ENCODE results near the gene PCDHGA11.
"Not testable (repeated sequence)": the region's sequence is repeated elsewhere in the genome, so short reads cannot be mapped to it uniquely, and the experiment has no call there.

Gene PCDHGA11

DNA sequence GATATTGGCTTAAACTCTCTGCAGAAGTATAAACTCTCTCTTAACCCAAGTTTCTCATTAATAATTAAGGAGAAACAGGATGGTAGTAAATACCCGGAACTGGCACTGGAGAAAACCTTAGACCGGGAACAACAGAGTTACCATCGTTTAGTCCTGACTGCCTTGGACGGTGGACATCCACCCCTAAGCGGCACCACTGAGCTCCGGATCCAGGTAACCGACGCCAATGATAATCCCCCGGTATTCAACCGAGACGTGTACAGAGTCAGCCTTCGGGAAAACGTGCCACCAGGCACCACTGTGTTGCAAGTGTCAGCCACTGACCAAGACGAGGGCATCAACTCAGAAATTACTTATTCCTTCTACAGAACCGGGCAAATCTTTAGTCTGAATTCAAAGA lies 22.2 kb upstream of the PCDHGA11 start:
- DNase-seq (ENCODE audit: low read depth in 2 of 2), result no peak

DNA sequence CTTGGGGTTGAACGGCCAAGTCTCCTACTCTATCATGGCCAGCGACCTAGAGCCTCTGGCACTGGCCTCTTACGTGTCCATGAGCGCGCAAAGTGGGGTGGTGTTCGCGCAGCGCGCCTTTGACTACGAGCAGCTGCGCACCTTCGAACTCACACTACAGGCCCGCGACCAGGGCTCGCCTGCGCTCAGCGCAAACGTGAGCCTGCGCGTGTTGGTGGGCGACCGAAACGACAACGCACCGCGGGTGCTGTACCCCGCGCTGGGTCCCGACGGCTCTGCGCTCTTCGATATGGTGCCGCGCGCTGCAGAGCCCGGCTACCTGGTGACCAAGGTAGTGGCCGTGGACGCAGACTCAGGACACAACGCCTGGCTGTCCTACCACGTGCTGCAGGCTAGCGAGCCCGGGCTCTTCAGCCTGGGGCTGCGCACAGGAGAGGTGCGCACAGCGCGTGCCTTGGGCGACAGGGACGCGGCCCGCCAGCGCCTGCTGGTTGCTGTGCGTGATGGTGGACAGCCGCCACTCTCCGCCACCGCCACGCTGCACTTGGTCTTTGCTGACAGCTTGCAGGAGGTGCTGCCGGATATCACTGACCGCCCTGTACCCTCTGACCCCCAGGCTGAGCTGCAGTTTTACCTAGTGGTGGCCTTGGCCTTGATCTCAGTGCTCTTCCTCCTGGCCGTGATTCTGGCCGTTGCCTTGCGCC lies 21.1 kb upstream of the PCDHGA11 start:
- DNase-seq (ENCODE audit: low read depth in 2 of 2), result no peak

DNA sequence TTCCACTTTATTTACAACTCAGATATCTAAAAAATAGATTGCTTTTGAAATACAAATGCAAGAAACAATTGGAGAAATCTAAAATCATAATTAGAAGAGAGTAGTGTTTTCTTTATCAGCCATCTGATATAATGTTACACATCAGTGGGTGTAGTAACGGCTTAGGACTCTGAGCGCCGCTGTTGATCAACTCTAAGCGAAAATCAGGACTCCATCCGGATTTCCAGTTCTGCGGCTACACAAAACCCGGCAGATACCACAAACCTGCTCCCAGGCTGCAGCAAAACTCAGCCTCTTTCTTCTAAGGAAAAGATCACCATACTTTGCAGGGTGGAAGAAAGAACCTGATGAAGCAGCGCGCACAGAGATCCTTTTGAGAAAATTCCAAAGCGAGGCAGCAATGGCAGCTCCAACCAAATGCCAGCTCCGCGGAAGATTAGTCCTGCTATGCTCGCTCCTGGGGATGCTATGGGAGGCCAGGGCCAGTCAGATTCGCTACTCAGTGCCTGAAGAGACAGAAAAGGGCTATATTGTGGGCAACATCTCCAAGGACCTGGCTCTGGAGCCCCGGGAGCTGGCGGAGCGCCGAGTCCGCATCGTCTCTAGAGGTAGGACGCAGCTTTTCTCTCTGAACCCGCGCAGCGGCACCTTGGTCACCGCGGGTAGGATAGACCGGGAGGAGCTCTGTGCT lies 18.2 kb upstream of the PCDHGA11 start, which contains the start of gene PCDHGA9:
Gene PCDHGA9 (plus strand): TSS at position 226 of the 691 bp plus-strand sequence. CDS start 175 bp downstream, at position 401.
- no peak for DNase-seq (ENCODE audit: low read depth in 2 of 2)

- no peak for DNase-seq (ENCODE audit: low read depth in 2 of 2)
These were observed 17.5 kb upstream of the PCDHGA11 start for GRCh38 chr5:141403387-141403786.

GRCh38 chr5:141407790-141408505 lies 12.9 kb upstream of the PCDHGA11 start, which contains the start of gene PCDHGB6:
Gene PCDHGB6 (plus strand): TSS chr5:141408021. CDS start chr5:141408203, 182 bp downstream.
- DNase-seq (ENCODE audit: low read depth in 2 of 2), result peak in 1 of 2 donors; percentile 23

DNA sequence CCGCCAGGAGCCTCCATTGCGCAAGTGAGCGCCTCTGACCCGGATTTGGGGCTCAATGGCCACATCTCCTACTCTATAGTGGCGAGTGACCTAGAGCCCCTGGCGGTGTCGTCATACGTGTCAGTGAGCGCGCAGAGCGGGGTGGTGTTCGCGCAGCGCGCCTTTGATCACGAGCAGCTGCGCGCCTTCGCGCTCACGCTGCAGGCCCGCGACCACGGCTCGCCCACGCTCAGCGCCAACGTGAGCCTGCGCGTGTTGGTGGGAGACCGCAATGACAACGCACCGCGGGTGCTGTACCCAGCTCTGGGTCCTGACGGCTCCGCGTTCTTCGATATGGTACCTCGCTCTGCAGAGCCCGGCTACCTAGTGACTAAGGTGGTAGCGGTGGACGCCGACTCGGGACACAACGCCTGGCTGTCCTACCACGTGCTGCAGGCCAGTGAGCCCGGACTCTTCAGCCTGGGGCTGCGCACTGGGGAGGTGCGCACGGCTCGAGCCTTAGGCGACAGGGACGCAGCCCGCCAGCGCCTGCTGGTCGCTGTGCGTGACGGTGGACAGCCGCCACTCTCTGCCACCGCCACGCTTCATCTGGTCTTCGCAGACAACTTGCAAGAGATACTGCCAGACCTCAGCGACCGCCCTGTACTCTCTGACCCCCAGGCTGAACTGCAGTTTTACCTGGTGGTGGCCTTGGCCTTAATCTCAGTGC lies 11.1 kb upstream of the PCDHGA11 start:
- no peak for DNase-seq (ENCODE audit: low read depth in 2 of 2)

DNA sequence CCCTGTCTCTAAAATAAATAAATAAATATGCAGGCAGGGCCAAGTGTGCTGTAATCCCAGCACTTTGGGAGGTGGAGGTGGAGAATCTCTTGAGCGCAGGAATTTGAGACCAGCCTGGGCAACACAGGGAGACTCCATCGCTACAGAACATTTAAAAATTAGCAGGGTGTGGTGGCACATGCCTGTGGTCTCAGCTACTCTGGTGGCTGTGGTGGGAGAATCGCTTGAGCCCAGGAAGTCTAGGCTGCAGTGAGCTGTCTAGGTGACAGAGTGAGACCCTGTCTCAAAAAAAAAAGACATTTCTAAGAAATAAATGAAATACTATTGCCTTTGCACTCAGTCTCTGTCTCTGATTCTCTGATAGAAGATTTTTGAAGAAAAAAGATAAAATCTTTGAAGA lies 9.3 kb upstream of the PCDHGA11 start:
- no peak for DNase-seq (ENCODE audit: low read depth in 2 of 2)

DNA sequence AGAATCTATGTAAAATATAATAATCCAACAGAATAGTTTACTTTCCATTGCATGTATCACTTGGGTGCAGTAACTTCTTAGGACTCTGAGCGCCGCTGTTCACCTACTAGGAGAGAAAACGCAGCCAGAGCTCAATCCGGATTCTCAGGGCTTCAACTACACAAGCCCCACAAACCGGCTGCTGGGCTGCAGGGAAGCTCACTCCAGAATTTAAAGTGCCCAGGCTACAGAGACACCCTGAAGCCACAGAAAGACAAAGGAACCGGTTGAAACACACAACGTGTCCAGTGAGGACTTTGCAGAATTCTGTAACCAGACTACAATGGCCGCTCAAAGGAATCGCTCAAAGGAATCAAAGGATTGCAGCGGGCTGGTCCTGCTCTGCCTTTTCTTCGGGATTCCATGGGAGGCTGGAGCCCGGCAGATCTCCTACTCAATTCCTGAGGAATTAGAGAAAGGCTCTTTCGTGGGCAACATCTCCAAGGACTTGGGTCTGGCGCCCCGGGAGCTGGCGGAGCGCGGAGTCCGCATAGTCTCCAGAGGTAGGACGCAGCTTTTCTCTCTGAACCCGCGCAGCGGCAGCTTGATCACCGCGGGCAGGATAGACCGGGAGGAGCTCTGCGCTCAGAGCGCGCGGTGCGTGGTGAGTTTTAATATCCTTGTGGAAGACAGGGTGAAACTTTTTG lies 7.9 kb upstream of the PCDHGA11 start, which contains the start of gene PCDHGA10:
Gene PCDHGA10 (plus strand): TSS at position 134 of the 686 bp plus-strand sequence. CDS start 189 bp downstream, at position 323.
- DNase-seq (ENCODE audit: low read depth in 2 of 2), result no peak

DNA sequence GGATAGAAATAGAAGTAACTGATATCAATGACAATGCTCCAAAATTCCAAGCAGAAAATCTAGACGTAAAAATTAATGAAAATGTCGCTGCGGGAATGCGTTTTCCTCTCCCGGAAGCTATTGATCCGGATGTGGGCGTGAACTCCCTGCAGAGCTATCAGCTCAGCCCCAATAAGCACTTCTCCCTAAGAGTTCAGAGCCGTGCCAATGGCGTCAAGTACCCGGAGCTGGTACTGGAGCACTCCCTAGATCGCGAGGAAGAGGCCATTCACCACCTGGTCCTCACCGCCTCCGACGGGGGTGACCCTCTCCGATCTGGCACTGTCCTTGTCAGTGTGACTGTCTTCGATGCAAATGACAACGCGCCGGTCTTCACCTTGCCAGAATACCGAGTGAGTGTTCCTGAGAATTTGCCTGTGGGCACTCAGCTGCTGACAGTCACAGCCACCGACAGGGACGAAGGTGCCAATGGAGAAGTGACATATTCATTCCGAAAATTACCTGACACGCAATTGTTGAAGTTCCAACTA lies 7.2 kb upstream of the PCDHGA11 start:
- no peak for DNase-seq (ENCODE audit: low read depth in 2 of 2)

- DNase-seq (ENCODE audit: low read depth in 2 of 2), result not testable (repeated sequence)
These were observed 6.1 kb upstream of the PCDHGA11 start for GRCh38 chr5:141414548-141415274.

DNA sequence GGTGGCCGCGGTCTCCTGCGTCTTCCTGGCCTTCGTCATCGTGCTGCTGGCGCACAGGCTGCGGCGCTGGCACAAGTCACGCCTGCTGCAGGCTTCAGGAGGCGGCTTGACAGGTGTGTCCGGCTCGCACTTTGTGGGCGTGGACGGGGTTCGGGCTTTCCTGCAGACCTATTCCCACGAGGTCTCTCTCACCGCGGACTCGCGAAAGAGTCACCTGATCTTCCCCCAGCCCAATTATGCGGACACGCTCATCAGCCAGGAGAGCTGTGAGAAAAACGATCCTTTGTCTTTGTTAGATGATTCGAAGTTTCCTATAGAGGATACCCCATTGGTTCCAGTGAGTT lies 5.6 kb upstream of the PCDHGA11 start:
- not testable (repeated sequence) for DNase-seq (ENCODE audit: low read depth in 2 of 2)

GRCh38 chr5:141417494-141418172 lies 3.2 kb upstream of the PCDHGA11 start, which contains the start of gene PCDHGB7:
Gene PCDHGB7 (plus strand): TSS chr5:141417677. CDS start chr5:141417860, 183 bp downstream.
- DNase-seq (ENCODE audit: low read depth in 2 of 2), result peak; percentile 42 to 50

DNA sequence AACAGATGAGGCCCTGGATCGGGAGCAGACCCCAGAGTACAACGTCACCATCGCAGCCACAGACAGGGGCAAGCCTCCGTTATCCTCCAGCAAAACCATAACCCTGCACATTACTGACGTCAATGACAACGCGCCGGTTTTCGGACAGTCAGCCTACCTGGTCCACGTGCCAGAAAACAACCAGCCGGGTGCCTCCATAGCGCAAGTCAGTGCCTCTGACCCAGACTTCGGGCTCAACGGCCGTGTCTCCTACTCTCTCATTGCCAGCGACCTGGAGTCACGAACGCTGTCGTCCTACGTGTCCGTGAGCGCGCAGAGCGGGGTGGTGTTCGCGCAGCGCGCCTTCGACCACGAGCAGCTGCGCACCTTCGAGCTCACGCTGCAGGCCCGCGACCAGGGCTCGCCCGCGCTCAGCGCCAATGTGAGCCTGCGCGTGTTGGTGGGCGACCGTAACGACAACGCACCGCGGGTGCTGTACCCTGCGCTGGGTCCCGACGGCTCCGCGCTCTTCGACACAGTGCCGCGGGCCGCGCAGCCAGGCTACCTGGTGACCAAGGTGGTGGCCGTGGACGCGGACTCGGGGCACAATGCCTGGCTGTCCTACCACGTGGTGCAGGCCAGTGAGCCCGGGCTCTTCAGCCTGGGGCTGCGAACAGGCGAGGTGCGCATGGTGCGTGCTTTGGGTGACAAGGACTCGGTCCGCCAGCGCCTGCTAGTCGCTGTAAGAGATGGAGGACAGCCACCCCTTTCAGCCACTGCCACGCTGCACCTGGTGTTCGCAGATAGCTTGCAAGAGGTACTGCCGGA lies 1.6 kb upstream of the PCDHGA11 start:
- DNase-seq (ENCODE audit: low read depth in 2 of 2), result no peak

DNA sequence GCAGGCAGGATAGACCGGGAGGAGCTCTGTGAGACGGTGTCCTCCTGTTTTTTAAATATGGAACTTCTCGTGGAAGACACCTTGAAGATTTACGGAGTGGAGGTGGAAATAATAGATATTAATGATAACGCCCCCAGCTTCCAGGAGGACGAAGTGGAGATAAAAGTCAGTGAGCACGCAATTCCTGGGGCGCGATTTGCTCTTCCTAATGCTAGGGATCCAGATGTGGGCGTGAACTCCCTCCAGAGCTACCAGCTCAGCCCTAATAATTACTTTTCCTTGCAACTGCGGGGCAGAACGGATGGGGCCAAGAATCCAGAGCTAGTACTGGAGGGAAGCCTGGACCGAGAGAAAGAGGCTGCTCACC lies 621 bp downstream of the PCDHGA11 start:
- no peak for DNase-seq (ENCODE audit: low read depth in 2 of 2)

GRCh38 chr5:141422742-141423291 lies 2.0 kb downstream of the PCDHGA11 start:
- DNase-seq (ENCODE audit: low read depth in 2 of 2), result no peak

DNA sequence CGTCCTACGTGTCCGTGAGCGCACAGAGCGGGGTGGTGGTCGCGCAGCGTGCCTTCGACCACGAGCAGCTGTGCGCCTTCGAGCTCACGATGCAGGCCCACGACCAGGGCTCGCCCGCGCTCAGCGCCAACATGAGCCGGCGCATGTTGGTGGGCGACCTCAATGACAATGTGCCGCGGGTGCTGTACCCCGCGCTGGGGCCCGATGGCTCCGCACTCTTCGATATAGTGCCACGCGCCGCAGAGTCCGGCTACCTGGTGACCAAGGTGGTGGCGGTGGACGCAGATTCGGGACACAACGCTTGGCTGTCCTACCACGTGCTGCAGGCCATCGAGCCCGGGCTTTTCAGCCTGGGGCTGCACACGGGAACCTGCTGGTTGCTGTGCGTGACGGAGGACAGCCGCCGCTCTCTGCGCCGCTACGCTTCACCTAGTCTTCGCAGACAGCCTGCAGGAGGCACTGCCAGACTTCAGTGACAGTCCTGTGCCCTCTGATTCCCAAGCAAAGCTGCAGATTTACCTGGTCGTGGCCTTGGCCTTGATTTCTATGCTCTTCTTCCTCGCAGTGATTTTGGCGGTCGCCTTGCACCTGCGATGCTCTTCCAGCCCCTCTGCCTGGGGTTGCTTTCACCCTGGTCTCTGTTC lies 7.1 kb downstream of the PCDHGA11 start:
- no peak for DNase-seq (ENCODE audit: low read depth in 2 of 2)

GRCh38 chr5:141430332-141431113 lies 9.7 kb downstream of the PCDHGA11 start, which contains the start of gene PCDHGA12:
Gene PCDHGA12 (plus strand): TSS chr5:141430507. CDS start chr5:141430760, 253 bp downstream.
- DNase-seq (ENCODE audit: low read depth in 2 of 2), result no peak
